GM12864 (cell line): Measurements from ENCODE around the gene CYP8B1.
A peak's percentile ranks its signal among the peaks of the same experiment; 100 is the strongest.

Experiments used
- DNase-seq: peaks from one replicate; pipeline ENCODE4 v3.0.0-alpha.2; 2011; ENCODE audit warnings: low read depth
- H3K4me3 ChIP-seq: 2 replicates; pipeline ENCODE4 v1.5.1; 2011; ENCODE audit warnings: mild to moderate bottlenecking, low read depth, low read length, control low read depth
- CTCF ChIP-seq: IDR thresholded peaks from 2 replicates; pipeline ENCODE4 v1.5.1; 2011; ENCODE audit warnings: low read depth, mild to moderate bottlenecking, moderate library complexity, low read length, control low read depth, inconsistent platforms; ENCODE audit errors: missing control alignments

CYP8B1 gene

DNA sequence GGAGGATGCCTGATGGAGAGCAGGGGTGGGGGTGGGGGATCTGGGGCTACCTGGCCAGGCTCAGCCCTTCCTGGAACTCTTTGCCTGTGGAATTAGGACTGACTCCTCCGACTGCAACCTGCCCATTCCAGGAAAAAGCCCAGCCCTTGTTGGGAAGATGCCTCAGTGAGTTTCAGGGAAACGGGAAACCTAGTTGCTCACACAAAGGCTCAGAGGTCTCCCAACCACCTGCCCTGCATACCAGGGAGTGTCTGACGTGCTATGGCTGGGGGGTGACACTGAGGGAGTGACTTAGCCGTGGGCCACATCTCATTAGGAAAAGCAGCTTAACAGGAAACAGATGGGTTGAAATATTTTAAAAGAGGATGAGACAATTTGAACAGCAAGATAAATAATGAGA, 27.9 kb downstream of the CYP8B1 start:
- TF ChIP-seq CTCF: no peak
- no peak for DNase-seq
- H3K4me3 ChIP-seq: no peak overlapping the region

DNA sequence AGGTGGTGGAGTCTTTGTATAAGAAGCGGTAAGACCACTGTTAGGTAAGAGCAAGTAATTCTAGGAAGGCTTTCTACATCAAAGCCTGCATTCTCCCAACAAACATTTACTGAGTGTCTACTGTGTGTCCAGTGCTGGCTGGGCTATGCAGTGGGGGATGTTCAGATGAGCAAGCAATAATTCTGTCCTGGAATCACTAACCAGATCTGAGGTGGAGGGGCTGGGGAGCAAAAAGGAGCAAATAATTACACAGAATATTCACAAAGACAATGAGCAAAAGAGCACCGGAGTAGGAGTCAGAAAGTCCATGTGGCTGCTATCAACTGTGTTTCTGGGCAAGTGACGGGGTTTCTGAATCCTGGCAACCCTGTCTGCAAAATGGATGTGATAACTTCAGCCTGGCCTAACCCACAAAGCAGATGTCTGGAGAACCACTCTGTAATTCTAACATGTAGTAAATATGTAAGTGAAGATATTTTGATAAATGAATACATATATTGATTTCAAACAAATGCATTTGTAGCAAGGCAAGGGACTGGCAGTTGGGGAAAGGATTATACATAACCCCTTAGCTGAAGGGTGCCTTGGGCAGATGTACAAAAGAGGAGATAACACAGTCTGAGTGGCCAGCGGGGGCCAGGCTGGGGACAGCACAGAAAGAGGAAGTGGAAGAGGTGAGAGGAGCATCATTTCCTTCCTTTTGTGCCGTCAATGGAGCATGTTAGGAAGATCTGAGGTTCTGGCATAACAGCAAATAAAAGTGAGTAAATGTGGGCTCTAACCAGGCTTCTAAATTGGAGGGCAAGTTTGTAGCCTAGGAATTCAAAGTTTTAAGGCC, 28.8 kb downstream of the CYP8B1 start:
- H3K4me3 ChIP-seq: no peak overlapping the region
- DNase-seq: no peak
- no peak for TF ChIP-seq CTCF

GRCh38 chr3:42844815-42845214, 30.9 kb downstream of the CYP8B1 start:
- H3K4me3 ChIP-seq: no peak overlapping the region
- no peak for TF ChIP-seq CTCF
- DNase-seq: no peak

GRCh38 chr3:42844412-42844713, 31.3 kb downstream of the CYP8B1 start:
- DNase-seq: no peak
- TF ChIP-seq CTCF: no peak
- H3K4me3 ChIP-seq: no peak overlapping the region

DNA sequence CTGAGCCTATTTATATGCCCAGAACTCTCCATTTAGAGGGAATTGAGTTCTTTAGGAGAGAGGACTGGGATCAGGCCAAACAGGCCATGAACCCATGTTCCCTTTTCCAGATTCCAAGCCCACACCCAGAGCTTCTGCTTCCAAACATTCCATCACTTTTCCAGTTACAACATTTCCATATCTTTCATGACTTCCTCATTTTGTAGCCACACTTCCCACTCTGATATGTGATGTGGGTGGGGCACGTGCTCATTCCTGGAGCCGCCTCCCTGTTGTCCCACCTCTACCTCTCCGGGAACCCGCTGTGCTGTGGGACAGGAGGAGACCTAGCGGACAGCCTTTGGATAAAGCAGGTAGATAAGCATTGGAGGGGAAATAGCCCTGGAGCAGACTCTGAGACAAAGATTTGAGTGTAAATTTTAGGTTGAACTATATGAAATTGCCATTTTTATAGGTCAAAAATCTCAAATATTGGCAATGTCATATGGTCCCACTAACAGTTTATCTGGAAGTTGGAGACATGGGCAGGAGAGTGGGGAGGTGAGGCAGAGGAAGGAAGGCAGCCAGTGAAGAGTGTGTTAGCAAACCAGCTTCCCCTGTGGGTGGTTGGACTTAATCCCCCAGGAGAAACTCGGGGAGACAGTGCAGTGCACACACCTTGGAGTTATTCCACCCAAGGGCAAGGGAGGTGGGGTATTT, 31.8 kb downstream of the CYP8B1 start:
- TF ChIP-seq CTCF: no peak
- no peak overlapping the region for H3K4me3 ChIP-seq
- DNase-seq: no peak

- no peak overlapping the region for H3K4me3 ChIP-seq
- no peak for DNase-seq
- no peak for TF ChIP-seq CTCF
Observed at GRCh38 chr3:42841332-42841731, 34.3 kb downstream of the CYP8B1 start.

GRCh38 chr3:42839616-42840015, 36.1 kb downstream of the CYP8B1 start:
- peak; percentile 74 for TF ChIP-seq CTCF
- H3K4me3 ChIP-seq: peak overlapping the region; percentile 45

More at GRCh38 chr3:42839616-42840015, 36.1 kb downstream of the CYP8B1 start:
- peak; percentile 54 for DNase-seq
